Endothelial cell (in vitro differentiated cells): ENCODE results near the gene TAPT1. TPM values are rescaled to one million over a fixed set of nuclear protein-coding genes. Genes with fewer than 3 reads are reported as not detected.

Experiments used
- DNase-seq: peaks from one replicate; pipeline ENCODE4 v3.0.0; 2021; ENCODE audit warnings: low spot score
- H3K27ac Mint-ChIP-seq: one replicate; pipeline ENCODE4 v1.8.0; 2021; ENCODE audit warnings: mixed read lengths, inconsistent platforms; ENCODE audit not compliant: unreplicated experiment
- H3K27me3 Mint-ChIP-seq: one replicate; pipeline ENCODE4 v1.8.0; 2021; ENCODE audit warnings: mild to moderate bottlenecking, moderate library complexity, mixed read lengths, inconsistent platforms; ENCODE audit not compliant: unreplicated experiment
- H3K36me3 Mint-ChIP-seq: one replicate; pipeline ENCODE4 v1.8.0; 2021; ENCODE audit warnings: mild to moderate bottlenecking, low read depth, mixed read lengths, inconsistent platforms; ENCODE audit not compliant: unreplicated experiment
- H3K4me1 Mint-ChIP-seq: one replicate; pipeline ENCODE4 v1.8.0; 2021; ENCODE audit warnings: mild to moderate bottlenecking, mixed read lengths, inconsistent platforms; ENCODE audit not compliant: unreplicated experiment
- H3K4me3 Mint-ChIP-seq: one replicate; pipeline ENCODE4 v1.8.0; 2021; ENCODE audit warnings: mild to moderate bottlenecking, mixed read lengths, inconsistent platforms; ENCODE audit not compliant: unreplicated experiment
- H3K9me3 Mint-ChIP-seq: one replicate; pipeline ENCODE4 v1.8.0; 2021; ENCODE audit warnings: mixed read lengths, inconsistent platforms; ENCODE audit not compliant: unreplicated experiment
- CTCF ChIP-seq: fragments of 200-600 bp; sonication (generic); IDR thresholded peaks from one replicate; pipeline ENCODE4 v1.5.0; 2021; ENCODE audit warnings: antibody characterized with exemption; ENCODE audit not compliant: unreplicated experiment
- total RNA-seq: library from RNA; stranded (reverse); fragmentation: NEBNext Ultra II Directional; extraction: Animal tissue kit (Norgen Biotek cat#: 25700); gene quantifications from one replicate; pipeline ENCODE4 v1.2.1, GENCODE V29; 2021; ENCODE audit not compliant: unreplicated experiment

The TAPT1 gene
- total RNA-seq, 1 donor from 2014 or later: 18.4 TPM

- H3K4me3 Mint-ChIP-seq: no peak overlapping the region
- DNase-seq: no peak
- peaks cover 3% of the 10 kb centered on the region for H3K27me3 Mint-ChIP-seq
- no peaks in the 10 kb centered on the region for H3K9me3 Mint-ChIP-seq
- TF ChIP-seq CTCF: no peak
- H3K36me3 Mint-ChIP-seq: peaks cover 6% of the 10 kb centered on the region
- H3K4me1 Mint-ChIP-seq: peaks cover 27% of the 10 kb centered on the region
- H3K27ac Mint-ChIP-seq: no peak overlapping the region
These were observed 67.0 kb downstream of the TAPT1 start for GRCh38 chr4:16159286-16159685.

GRCh38 chr4:16158504-16158852, 67.8 kb downstream of the TAPT1 start:
- Mint-ChIP-seq H3K36me3 (peaks cover 3% of the 10 kb centered on the region), H3K4me1 (peaks cover 27% of the 10 kb centered on the region), H3K27ac (no peak overlapping the region), H3K27me3 (peaks cover 3% of the 10 kb centered on the region), H3K9me3 (no peaks in the 10 kb centered on the region), H3K4me3 (no peak overlapping the region)
- DNase-seq: no peak
- no peak for TF ChIP-seq CTCF

GRCh38 chr4:16157609-16158503, 68.4 kb downstream of the TAPT1 start:
- DNase-seq: no peak
- Mint-ChIP-seq H3K36me3 (no peaks in the 10 kb centered on the region), H3K4me1 (peaks cover 27% of the 10 kb centered on the region), H3K9me3 (no peaks in the 10 kb centered on the region), H3K27me3 (peaks cover 3% of the 10 kb centered on the region), H3K4me3 (no peak overlapping the region), H3K27ac (peak overlapping the region; percentile 8)
- TF ChIP-seq CTCF: no peak

GRCh38 chr4:16155528-16156169, 70.6 kb downstream of the TAPT1 start:
- Mint-ChIP-seq H3K4me3 (no peak overlapping the region), H3K9me3 (no peaks in the 10 kb centered on the region), H3K27ac (no peak overlapping the region), H3K4me1 (peaks cover 27% of the 10 kb centered on the region), H3K27me3 (peaks cover 3% of the 10 kb centered on the region), H3K36me3 (no peaks in the 10 kb centered on the region)
- DNase-seq: no peak
- TF ChIP-seq CTCF: no peak

DNA sequence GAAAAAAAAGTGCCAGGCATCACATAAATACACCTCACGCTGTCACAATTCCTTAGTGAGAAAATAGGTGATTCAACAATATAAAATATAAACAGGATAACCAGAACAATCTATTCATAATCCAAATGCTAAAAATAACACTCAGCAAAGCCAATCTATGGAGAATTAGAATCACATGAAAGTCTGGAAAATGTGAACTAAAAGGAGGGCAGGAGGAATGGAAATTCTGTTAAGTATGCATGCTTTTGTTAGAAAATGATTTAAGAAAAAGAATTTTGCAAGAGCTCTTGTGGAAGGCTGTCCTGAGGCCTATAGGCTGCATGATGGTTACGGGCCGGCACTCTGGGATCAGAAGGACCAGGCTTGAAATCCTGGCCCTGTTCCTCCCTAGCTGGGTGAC, 71.8 kb downstream of the TAPT1 start:
- peaks cover 3% of the 10 kb centered on the region for H3K27me3 Mint-ChIP-seq
- no peak for DNase-seq
- no peak overlapping the region for H3K4me3 Mint-ChIP-seq
- no peak for TF ChIP-seq CTCF
- H3K4me1 Mint-ChIP-seq: peaks cover 26% of the 10 kb centered on the region
- no peaks in the 10 kb centered on the region for H3K9me3 Mint-ChIP-seq
- H3K36me3 Mint-ChIP-seq: no peaks in the 10 kb centered on the region
- H3K27ac Mint-ChIP-seq: no peak overlapping the region
